ENCODE results near the gene IL10. TPM values are rescaled to one million over a fixed set of nuclear protein-coding genes. Genes with fewer than 3 reads are reported as not detected.

The IL10 gene
- total RNA-seq, 6 donors from 2014 or later: 0.55 to 5.2 (median 3.3) TPM

- WGBS, 2 donors: 84 to 91% methylated on average over 1 of the region's 1 CpG
- peaks cover 0 to 2% (median 0%) of the 10 kb centered on the region in 4 donors for H3K4me1 ChIP-seq
- DNase-seq (no peak), ATAC-seq (ENCODE audit: low FRiP score in 2 of 2) (no peak)
- H3K27me3 ChIP-seq: no peaks in the 10 kb centered on the region
- H3K4me3 ChIP-seq: no peak overlapping the region
- no peaks in the 10 kb centered on the region for H3K36me3 ChIP-seq
- no peaks in the 10 kb centered on the region for H3K9me3 ChIP-seq
- TF ChIP-seq CTCF (IDR thresholded peaks at IDR 0.05) (no peak), POLR2A (IDR thresholded peaks at IDR 0.05) (no peak), POLR2AphosphoS5 (IDR thresholded peaks at IDR 0.05) (no peak), EP300 (IDR thresholded peaks at IDR 0.05) (no peak)
- peak overlapping the region in 3 of 4 donors; percentile 8 to 48 (median 12) for H3K27ac ChIP-seq
Measured at GRCh38 chr1:206804156-206804737, 32.0 kb upstream of the IL10 start.

GRCh38 chr1:206803221-206803730, 31.0 kb upstream of the IL10 start:
- ATAC-seq (ENCODE audit: low FRiP score in 2 of 2): peak in 1 of 2 donors; percentile 58
- H3K4me1 ChIP-seq: peaks cover 0 to 2% (median 0%) of the 10 kb centered on the region in 4 donors
- peak in 1 of 2 donors; percentile 35 for DNase-seq
- 86 to 87% methylated on average over 8 of the region's 8 CpGs for WGBS, 2 donors
- H3K27ac ChIP-seq: peak overlapping the region in 1 of 4 donors; percentile 48
- H3K36me3 ChIP-seq: no peaks in the 10 kb centered on the region
- H3K9me3 ChIP-seq: no peaks in the 10 kb centered on the region
- H3K27me3 ChIP-seq: no peaks in the 10 kb centered on the region
- TF ChIP-seq POLR2A (IDR thresholded peaks at IDR 0.05) (peak in 1 of 4 donors; percentile 25), CTCF (IDR thresholded peaks at IDR 0.05) (no peak), EP300 (IDR thresholded peaks at IDR 0.05) (no peak), POLR2AphosphoS5 (IDR thresholded peaks at IDR 0.05) (peak in 1 of 2 donors; percentile 28)
- H3K4me3 ChIP-seq: no peak overlapping the region

GRCh38 chr1:206802401-206802800, 30.1 kb upstream of the IL10 start:
- no peak overlapping the region for H3K27ac ChIP-seq
- WGBS, 2 donors: 73 to 86% methylated on average over 4 of the region's 4 CpGs
- no peak overlapping the region for H3K4me3 ChIP-seq
- no peaks in the 10 kb centered on the region for H3K27me3 ChIP-seq
- ATAC-seq (ENCODE audit: low FRiP score in 2 of 2): no peak
- TF ChIP-seq EP300 (IDR thresholded peaks at IDR 0.05): no peak
- TF ChIP-seq POLR2AphosphoS5 (IDR thresholded peaks at IDR 0.05): no peak
- no peak for TF ChIP-seq POLR2A (IDR thresholded peaks at IDR 0.05)
- TF ChIP-seq CTCF (IDR thresholded peaks at IDR 0.05): no peak
- H3K4me1 ChIP-seq: peaks cover 0 to 2% (median 0%) of the 10 kb centered on the region in 4 donors
- no peak for DNase-seq
- no peaks in the 10 kb centered on the region for H3K36me3 ChIP-seq
- no peaks in the 10 kb centered on the region for H3K9me3 ChIP-seq

- no peak for ATAC-seq (ENCODE audit: low FRiP score in 2 of 2)
- 84 to 88% methylated on average over 1 of the region's 1 CpG for WGBS, 2 donors
- H3K27me3 ChIP-seq: no peaks in the 10 kb centered on the region
- TF ChIP-seq POLR2A (IDR thresholded peaks at IDR 0.05) (no peak), CTCF (IDR thresholded peaks at IDR 0.05) (no peak), POLR2AphosphoS5 (IDR thresholded peaks at IDR 0.05) (no peak), EP300 (IDR thresholded peaks at IDR 0.05) (no peak)
- no peaks in the 10 kb centered on the region for H3K9me3 ChIP-seq
- H3K4me1 ChIP-seq: peaks cover 0 to 2% (median 0%) of the 10 kb centered on the region in 4 donors
- H3K27ac ChIP-seq: no peak overlapping the region
- no peaks in the 10 kb centered on the region for H3K36me3 ChIP-seq
- no peak for DNase-seq
- H3K4me3 ChIP-seq: no peak overlapping the region
Measured at GRCh38 chr1:206801467-206801866, 29.2 kb upstream of the IL10 start.

DNA sequence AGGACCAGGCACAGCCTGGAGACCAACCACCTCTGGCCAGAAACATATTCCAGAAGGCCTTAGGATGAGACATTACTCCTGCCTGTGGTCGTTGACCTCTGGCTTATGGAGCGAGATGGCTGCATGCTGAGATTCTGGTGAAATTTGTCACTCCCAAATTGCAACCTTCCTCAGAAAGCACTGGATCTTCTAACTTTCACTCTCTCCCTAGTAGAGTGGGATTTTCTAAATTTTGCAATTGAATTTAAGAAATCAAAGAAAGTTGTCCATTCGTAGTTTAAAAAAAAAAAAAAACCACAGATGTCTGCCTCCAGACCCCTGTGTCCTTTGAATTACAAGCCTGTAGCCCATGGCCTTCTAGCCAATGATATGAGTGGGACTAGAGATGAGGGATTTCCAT, 28.6 kb upstream of the IL10 start:
- Histone ChIP-seq H3K27ac (no peak overlapping the region), H3K4me1 (peaks cover 0 to 2% (median 0%) of the 10 kb centered on the region in 4 donors), H3K9me3 (no peaks in the 10 kb centered on the region), H3K36me3 (no peaks in the 10 kb centered on the region), H3K27me3 (no peaks in the 10 kb centered on the region), H3K4me3 (no peak overlapping the region)
- no peak for TF ChIP-seq POLR2A (IDR thresholded peaks at IDR 0.05)
- no peak for TF ChIP-seq CTCF (IDR thresholded peaks at IDR 0.05)
- TF ChIP-seq POLR2AphosphoS5 (IDR thresholded peaks at IDR 0.05): no peak
- ATAC-seq (ENCODE audit: low FRiP score in 2 of 2) (no peak), DNase-seq (no peak)
- 85 to 93% methylated on average over 3 of the region's 3 CpGs for WGBS, 2 donors

Measured in upper lobe of left lung (tissue), 6 donors.